ENCODE measurements around the gene RNPEPL1.

The RNPEPL1 gene

DNA sequence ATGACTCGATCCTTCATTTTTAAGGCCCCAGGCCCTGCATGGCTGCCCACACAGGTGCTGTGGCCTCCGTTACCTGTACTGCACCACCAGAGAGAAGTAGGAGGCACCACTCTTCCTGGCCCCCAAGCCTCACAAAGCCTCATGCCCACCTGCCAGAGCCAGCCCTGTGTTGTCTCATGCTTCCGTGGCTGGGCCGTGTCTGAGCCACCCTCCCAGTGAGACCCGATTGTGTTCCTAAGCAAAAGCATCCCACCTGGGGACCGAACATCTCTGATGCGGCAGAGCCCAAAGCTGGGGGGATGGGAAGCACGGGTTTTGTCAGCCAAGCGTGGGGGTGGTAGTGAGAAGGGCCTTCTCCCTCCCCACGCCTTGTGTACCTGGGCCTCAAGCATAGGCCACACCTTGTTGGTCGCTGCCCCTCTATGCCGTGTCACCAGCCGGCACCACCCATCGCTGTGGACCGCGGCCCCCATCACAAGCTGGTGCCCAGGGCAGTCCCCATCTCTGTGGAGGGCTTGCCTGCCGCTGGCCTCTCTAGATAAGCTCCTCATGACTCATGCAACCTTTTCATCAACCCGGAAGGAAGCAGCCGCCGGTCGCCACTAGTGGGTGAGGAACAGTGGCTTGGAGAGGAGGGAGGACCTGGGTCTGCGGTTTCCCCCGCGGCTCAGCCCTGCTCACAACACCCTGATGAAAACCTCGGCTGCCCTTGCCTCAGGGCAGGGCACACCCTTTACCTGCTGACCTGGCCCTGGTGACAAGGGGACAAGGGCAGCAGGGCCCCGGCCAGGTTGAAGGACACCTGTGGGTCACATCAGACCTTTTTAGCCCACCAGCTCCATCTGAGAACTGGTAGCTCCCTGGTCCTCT, 2.7 kb upstream of the RNPEPL1 start:
- peak; percentile 75 for DNase-seq

GRCh38 chr2:240566203-240567136, 1.8 kb upstream of the RNPEPL1 start:
- peak; percentile 90 for DNase-seq

- DNase-seq: peak; percentile 20
Measured at GRCh38 chr2:240567137-240567871, 980 bp upstream of the RNPEPL1 start.

- DNase-seq: peak; percentile 57
Measured at GRCh38 chr2:240568678-240569522, 616 bp downstream of the RNPEPL1 start.

- no peak for DNase-seq
Measured at GRCh38 chr2:240569523-240569997, 1.3 kb downstream of the RNPEPL1 start.

GRCh38 chr2:240569998-240570530, 1.8 kb downstream of the RNPEPL1 start:
- DNase-seq: no peak

GRCh38 chr2:240570531-240571313, 2.4 kb downstream of the RNPEPL1 start:
- DNase-seq: no peak

- DNase-seq: no peak
Measured at GRCh38 chr2:240571314-240571973, 3.2 kb downstream of the RNPEPL1 start.

DNA sequence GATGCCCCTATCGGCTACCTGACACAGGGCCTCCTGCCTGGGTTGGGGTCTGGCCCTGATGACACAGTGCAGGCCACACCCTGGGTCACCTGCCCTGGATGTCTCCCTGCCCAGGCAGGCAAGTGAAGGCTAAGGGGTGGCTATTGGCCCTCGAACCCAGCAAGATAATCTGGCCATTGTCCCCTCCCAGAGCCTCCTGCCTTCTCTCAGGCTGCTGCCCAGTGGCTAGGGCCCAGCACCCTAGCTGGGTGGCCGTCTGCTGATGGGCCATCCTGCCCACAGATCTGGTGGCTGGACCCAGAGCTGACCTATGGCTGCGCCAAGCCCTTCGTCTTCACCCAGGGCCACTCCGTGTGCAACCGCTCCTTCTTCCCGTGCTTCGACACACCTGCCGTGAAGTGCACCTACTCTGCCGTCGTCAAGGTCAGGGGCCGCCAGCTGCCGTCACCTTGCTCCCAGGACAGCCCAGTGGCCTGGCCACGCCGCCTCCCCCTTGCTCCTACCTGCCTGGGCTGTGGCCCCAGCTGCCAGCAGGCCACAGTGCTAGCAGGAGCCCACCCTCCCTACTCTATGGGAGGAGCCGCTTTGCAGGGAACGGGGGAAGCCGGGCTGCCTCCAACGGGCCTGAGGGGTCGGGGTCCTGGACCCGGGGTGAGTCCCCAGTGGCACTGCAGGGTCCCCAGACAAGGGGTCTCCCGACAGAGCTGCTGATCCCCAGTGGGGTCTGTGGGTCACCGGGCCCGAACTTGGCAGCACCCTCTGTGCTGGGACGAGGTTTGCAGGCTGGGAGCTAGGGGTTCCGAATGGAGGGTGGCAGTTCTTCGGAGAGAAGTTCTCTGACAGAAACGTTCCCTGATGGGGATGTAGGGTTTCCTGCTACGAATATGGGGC, 4.1 kb downstream of the RNPEPL1 start:
- no peak for DNase-seq

- no peak for DNase-seq
Measured at GRCh38 chr2:240573071-240573515, 4.8 kb downstream of the RNPEPL1 start.

- no peak for DNase-seq
Measured at GRCh38 chr2:240573516-240574385, 5.5 kb downstream of the RNPEPL1 start.

- no peak for DNase-seq
Measured at GRCh38 chr2:240574386-240575100, 6.3 kb downstream of the RNPEPL1 start.

- no peak for DNase-seq
Measured at GRCh38 chr2:240575101-240575965, 7.0 kb downstream of the RNPEPL1 start.

GRCh38 chr2:240576036-240576435, 7.8 kb downstream of the RNPEPL1 start:
- DNase-seq: no peak

GRCh38 chr2:240576436-240577205, 8.3 kb downstream of the RNPEPL1 start:
- no peak for DNase-seq

Measured in EL (cell line).